NCI-H1436 (cell line): Measurements from ENCODE around the gene LRRFIP2.
"Not testable (repeated sequence)": the region's sequence is repeated elsewhere in the genome, so short reads cannot be mapped to it uniquely, and the experiment has no call there.

Source experiments
- DNase-seq: peaks from one replicate; lab custom pipeline; 2025; lab: John Stamatoyannopoulos, UW

LRRFIP2 gene

GRCh38 chr3:37143821-37144220, 30.6 kb downstream of the LRRFIP2 start:
- DNase-seq, result no peak

- no peak for DNase-seq
Observed at GRCh38 chr3:37141676-37142075, 32.7 kb downstream of the LRRFIP2 start.

GRCh38 chr3:37140899-37141541, 33.4 kb downstream of the LRRFIP2 start:
- no peak for DNase-seq

GRCh38 chr3:37139567-37140052, 34.8 kb downstream of the LRRFIP2 start:
- DNase-seq, result no peak

GRCh38 chr3:37138816-37139215, 35.6 kb downstream of the LRRFIP2 start:
- no peak for DNase-seq

- DNase-seq, result no peak
Observed at GRCh38 chr3:37137516-37137915, 36.9 kb downstream of the LRRFIP2 start.

- no peak for DNase-seq
Observed at GRCh38 chr3:37136067-37136466, 38.3 kb downstream of the LRRFIP2 start.

- no peak for DNase-seq
Observed at GRCh38 chr3:37135561-37135960, 38.8 kb downstream of the LRRFIP2 start.

- no peak for DNase-seq
Observed at GRCh38 chr3:37132334-37132733, 42.0 kb downstream of the LRRFIP2 start.

GRCh38 chr3:37131860-37132144, 42.6 kb downstream of the LRRFIP2 start:
- DNase-seq, result no peak

- DNase-seq, result no peak
Observed at GRCh38 chr3:37130984-37131859, 43.2 kb downstream of the LRRFIP2 start.

- DNase-seq, result no peak
Observed at GRCh38 chr3:37130448-37130847, 43.9 kb downstream of the LRRFIP2 start.

GRCh38 chr3:37129871-37130270, 44.5 kb downstream of the LRRFIP2 start:
- DNase-seq, result no peak

GRCh38 chr3:37127340-37127739, 47.0 kb downstream of the LRRFIP2 start:
- DNase-seq, result no peak

- no peak for DNase-seq
Observed at GRCh38 chr3:37126856-37127255, 47.5 kb downstream of the LRRFIP2 start.

- no peak for DNase-seq
Observed at GRCh38 chr3:37125195-37126073, 48.9 kb downstream of the LRRFIP2 start.

GRCh38 chr3:37124435-37124834, 49.9 kb downstream of the LRRFIP2 start:
- DNase-seq, result no peak

GRCh38 chr3:37123292-37123691, 51.1 kb downstream of the LRRFIP2 start:
- DNase-seq, result no peak

GRCh38 chr3:37122069-37122468, 52.3 kb downstream of the LRRFIP2 start:
- DNase-seq, result not testable (repeated sequence)

GRCh38 chr3:37118163-37118562, 56.2 kb downstream of the LRRFIP2 start:
- no peak for DNase-seq

- no peak for DNase-seq
Observed at GRCh38 chr3:37117548-37117947, 56.8 kb downstream of the LRRFIP2 start.

- DNase-seq, result no peak
Observed at GRCh38 chr3:37116998-37117397, 57.4 kb downstream of the LRRFIP2 start.

- no peak for DNase-seq
Observed at GRCh38 chr3:37115446-37115845, 58.9 kb downstream of the LRRFIP2 start.
